ENCODE results near the gene TRIM58.

DNA sequence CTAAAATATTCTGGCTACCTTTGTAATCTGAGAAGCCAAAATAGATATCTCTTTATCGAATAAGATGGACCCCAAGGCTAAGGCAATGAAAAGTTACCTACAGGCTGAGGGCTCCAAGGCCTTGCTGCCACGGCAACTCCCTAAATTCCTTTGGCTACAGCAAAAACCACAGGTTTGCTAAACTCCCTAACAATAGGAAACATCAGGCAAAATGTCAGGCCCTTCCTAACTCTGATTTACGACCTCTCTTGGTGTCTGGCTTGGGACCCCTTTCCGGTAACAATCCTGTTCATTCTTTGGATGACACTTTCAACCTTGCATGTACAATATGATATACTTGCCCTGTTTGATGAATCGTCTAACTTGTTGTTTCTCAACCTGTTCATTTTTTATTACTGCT, 51.8 kb downstream of the TRIM58 start:
- TF ChIP-seq ZNF18 (tag by site-specific recombination; IDR thresholded peaks at IDR 0.05) (no peak), TCF7L2 (IDR thresholded peaks at IDR 0.05; ENCODE audit: borderline replicate concordance, low read depth, low read length) (no peak), CTCF (tag by site-specific recombination; IDR thresholded peaks at IDR 0.05) (no peak)
